PFSK-1 (cell line): ENCODE measurements around the gene UBE2QL1.

ENCODE experiments used
- FOXP2 ChIP-seq: optimal IDR thresholded peaks from 2 replicates; pipeline ENCODE3; 2011; ENCODE audit warnings: borderline replicate concordance, control low read depth, inconsistent platforms; ENCODE audit not compliant: insufficient read depth; ENCODE audit errors: extremely low read length, extremely low read depth
- POLR2AphosphoS5 ChIP-seq: IDR thresholded peaks from 2 replicates; pipeline ENCODE4 v1.6.1; 2012; ENCODE audit warnings: low read depth, mild to moderate bottlenecking, control low read depth, low read length, moderate library complexity
- REST ChIP-seq, 2 experiments: IDR thresholded peaks; 2 replicates each; pipeline versions ENCODE4 v1.6.1 to v1.8.0; 2011 to 2012; ENCODE audit warnings: low read depth in 2 of 2, low read length in 2 of 2, control low read depth in 1 of 2, inconsistent platforms in 1 of 2, mild to moderate bottlenecking in 1 of 2, moderate library complexity in 1 of 2; ENCODE audit not compliant: insufficient read depth in 1 of 2
- SIN3A ChIP-seq: IDR thresholded peaks from 2 replicates; pipeline ENCODE4 v1.6.1; 2012; ENCODE audit warnings: mild to moderate bottlenecking, low read length, moderate library complexity, borderline replicate concordance; ENCODE audit not compliant: insufficient read depth
- TAF1 ChIP-seq: IDR thresholded peaks from 2 replicates; pipeline ENCODE4 v1.6.1; 2012; ENCODE audit warnings: low read length, control low read depth, borderline replicate concordance; ENCODE audit not compliant: insufficient read depth

Gene UBE2QL1

GRCh38 chr5:6517510-6517909 lies 68.9 kb downstream of the UBE2QL1 start:
- TF ChIP-seq POLR2AphosphoS5 = no peak
- no peak for TF ChIP-seq TAF1
- no peak for TF ChIP-seq SIN3A
- TF ChIP-seq FOXP2 = no peak
- TF ChIP-seq REST (IDR thresholded peaks at IDR 0.05; ENCODE audit: insufficient read depth in 1 of 2, low read depth in 2 of 2, low read length in 2 of 2) = no peak

- no peak for TF ChIP-seq FOXP2
- TF ChIP-seq TAF1 = no peak
- no peak for TF ChIP-seq REST (IDR thresholded peaks at IDR 0.05; ENCODE audit: insufficient read depth in 1 of 2, low read depth in 2 of 2, low read length in 2 of 2)
- TF ChIP-seq POLR2AphosphoS5 = no peak
- TF ChIP-seq SIN3A = no peak
Measured at GRCh38 chr5:6518298-6519057, 69.8 kb downstream of the UBE2QL1 start.

GRCh38 chr5:6520201-6520600 lies 71.5 kb downstream of the UBE2QL1 start:
- TF ChIP-seq SIN3A = no peak
- TF ChIP-seq REST (IDR thresholded peaks at IDR 0.05; ENCODE audit: insufficient read depth in 1 of 2, low read depth in 2 of 2, low read length in 2 of 2) = no peak
- no peak for TF ChIP-seq TAF1
- TF ChIP-seq POLR2AphosphoS5 = no peak
- TF ChIP-seq FOXP2 = no peak

- TF ChIP-seq REST (IDR thresholded peaks at IDR 0.05; ENCODE audit: insufficient read depth in 1 of 2, low read depth in 2 of 2, low read length in 2 of 2) (no peak), SIN3A (no peak), TAF1 (no peak), POLR2AphosphoS5 (no peak), FOXP2 (no peak)
Measured at GRCh38 chr5:6522331-6522730, 73.7 kb downstream of the UBE2QL1 start.

GRCh38 chr5:6522923-6523322 lies 74.3 kb downstream of the UBE2QL1 start:
- no peak for TF ChIP-seq REST (IDR thresholded peaks at IDR 0.05; ENCODE audit: insufficient read depth in 1 of 2, low read depth in 2 of 2, low read length in 2 of 2)
- no peak for TF ChIP-seq FOXP2
- TF ChIP-seq POLR2AphosphoS5 = no peak
- TF ChIP-seq SIN3A = no peak
- TF ChIP-seq TAF1 = no peak
